Loucy (cell line): Measurements from ENCODE around the gene CP.

Source experiments
- EZH2phosphoT487 ChIP-seq: fragments of 200-600 bp; IDR thresholded peaks from 2 replicates; pipeline ENCODE4 v1.6.1; 2018; ENCODE audit warnings: antibody characterized with exemption, mild to moderate bottlenecking, moderate library complexity, borderline replicate concordance
- TF ChIP-seq, protein P1 (sequence below): fragments of 200-600 bp; sonication (generic); conservative IDR thresholded peaks from 2 replicates; pipeline ENCODE4 v1.5.1; 2014; ENCODE audit warnings: mild to moderate bottlenecking, antibody characterized with exemption, low read length

DNA sequence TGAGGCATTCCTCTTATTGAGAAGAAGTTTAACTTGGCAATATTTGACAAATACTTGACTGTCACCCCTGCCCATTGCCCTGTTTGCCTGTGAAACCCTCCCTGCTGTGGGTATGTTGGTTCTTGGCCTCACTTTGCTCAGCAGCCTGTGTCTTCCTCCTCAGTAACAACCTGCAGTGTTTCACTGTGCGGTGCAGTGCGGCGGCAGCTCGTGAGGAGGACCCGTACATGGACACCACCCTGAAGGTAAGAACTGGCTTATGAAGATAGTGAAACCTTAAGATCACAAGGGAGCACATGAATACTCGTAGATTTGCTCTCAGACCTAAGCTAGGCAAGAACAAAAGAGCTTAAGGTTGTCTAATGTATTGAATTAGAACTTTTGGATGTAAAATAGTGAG, 71.2 kb downstream of the CP start:
- TF ChIP-seq, protein P1, sequence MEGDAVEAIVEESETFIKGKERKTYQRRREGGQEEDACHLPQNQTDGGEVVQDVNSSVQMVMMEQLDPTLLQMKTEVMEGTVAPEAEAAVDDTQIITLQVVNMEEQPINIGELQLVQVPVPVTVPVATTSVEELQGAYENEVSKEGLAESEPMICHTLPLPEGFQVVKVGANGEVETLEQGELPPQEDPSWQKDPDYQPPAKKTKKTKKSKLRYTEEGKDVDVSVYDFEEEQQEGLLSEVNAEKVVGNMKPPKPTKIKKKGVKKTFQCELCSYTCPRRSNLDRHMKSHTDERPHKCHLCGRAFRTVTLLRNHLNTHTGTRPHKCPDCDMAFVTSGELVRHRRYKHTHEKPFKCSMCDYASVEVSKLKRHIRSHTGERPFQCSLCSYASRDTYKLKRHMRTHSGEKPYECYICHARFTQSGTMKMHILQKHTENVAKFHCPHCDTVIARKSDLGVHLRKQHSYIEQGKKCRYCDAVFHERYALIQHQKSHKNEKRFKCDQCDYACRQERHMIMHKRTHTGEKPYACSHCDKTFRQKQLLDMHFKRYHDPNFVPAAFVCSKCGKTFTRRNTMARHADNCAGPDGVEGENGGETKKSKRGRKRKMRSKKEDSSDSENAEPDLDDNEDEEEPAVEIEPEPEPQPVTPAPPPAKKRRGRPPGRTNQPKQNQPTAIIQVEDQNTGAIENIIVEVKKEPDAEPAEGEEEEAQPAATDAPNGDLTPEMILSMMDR: no peak
- TF ChIP-seq EZH2phosphoT487: no peak
